ENCODE measurements around the gene CRELD2.

CRELD2 gene

GRCh38 chr22:49917974-49918910 is at the start of gene CRELD2, which contains the start of gene ALG12:
CRELD2 (plus strand) TSS chr22:49918634; CDS start chr22:49918770, 136 bp downstream.
ALG12 (minus strand) TSS chr22:49918438; CDS start chr22:49913765, 4,673 bp downstream.
- H3K4me1 ChIP-seq (ENCODE audit: control insufficient read depth, insufficient read depth, low read length), result peaks cover 18% of the 10 kb centered on the region
- H3K9ac ChIP-seq (ENCODE audit: low read length), result peak within 1 kb of the TSS; percentile 91
- peak within 1 kb of the TSS; percentile 63 for H3K4me3 ChIP-seq (ENCODE audit: low read length)
- H3K9me3 ChIP-seq (ENCODE audit: control insufficient read depth, low read length), result no peaks in the 10 kb centered on the region
- H3K27me3 ChIP-seq (ENCODE audit: control insufficient read depth, insufficient read depth, low read length), result no peaks in the 10 kb centered on the region
- H3K36me3 ChIP-seq (ENCODE audit: control insufficient read depth, insufficient read depth, low read length), result no peaks in the 10 kb centered on the region

DNA sequence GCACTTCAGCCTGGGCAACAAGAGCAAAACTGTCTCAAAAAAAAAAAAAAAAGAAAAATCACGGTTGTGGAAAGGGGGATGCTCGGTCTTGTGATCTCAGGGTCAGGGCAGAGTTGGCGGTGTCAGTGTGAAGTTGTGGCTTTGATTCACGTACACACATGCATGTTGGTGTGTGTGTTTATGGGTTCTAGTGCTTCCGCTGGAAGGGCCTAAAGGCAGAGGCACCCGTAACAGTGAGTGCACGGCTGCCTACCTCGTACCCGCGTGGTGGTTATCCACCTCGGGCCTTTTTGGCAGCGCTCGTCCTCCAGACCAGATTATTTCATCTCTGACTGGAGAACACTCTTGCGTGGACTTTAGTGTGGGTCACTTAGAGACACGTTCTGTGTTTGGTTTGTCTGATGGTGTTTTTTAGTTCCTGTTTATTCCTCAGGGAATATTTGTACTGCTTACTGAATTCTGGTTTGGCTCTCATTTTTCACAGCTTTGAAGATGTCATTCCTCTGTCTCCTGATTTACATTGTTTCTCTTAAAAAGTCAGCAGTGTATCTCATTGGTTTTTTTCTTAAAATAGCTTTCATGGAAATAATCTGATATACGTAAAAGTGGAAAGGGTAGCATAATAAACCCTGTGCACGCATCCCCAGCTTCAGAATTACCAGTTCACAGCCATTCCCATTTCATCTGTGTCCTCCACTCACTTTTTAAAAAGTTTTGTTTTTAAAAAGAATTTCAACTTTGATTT is 49.2 kb upstream of the CRELD2 start:
- H3K9me3 ChIP-seq (ENCODE audit: control insufficient read depth, low read length), result no peaks in the 10 kb centered on the region

GRCh38 chr22:49869845-49870712 is 48.4 kb upstream of the CRELD2 start:
- Histone ChIP-seq H3K9ac (ENCODE audit: low read length) (no peak overlapping the region), H3K4me3 (ENCODE audit: low read length) (no peak overlapping the region), H3K9me3 (ENCODE audit: control insufficient read depth, low read length) (no peaks in the 10 kb centered on the region), H3K4me1 (ENCODE audit: control insufficient read depth, insufficient read depth, low read length) (no peaks in the 10 kb centered on the region), H3K27me3 (ENCODE audit: control insufficient read depth, insufficient read depth, low read length) (no peaks in the 10 kb centered on the region), H3K36me3 (ENCODE audit: control insufficient read depth, insufficient read depth, low read length) (no peaks in the 10 kb centered on the region)

More for the DNA sequence above, 49.2 kb upstream of the CRELD2 start:
- Histone ChIP-seq H3K4me3 (ENCODE audit: low read length) (no peak overlapping the region), H3K4me1 (ENCODE audit: control insufficient read depth, insufficient read depth, low read length) (no peaks in the 10 kb centered on the region), H3K9ac (ENCODE audit: low read length) (no peak overlapping the region), H3K27me3 (ENCODE audit: control insufficient read depth, insufficient read depth, low read length) (no peaks in the 10 kb centered on the region), H3K36me3 (ENCODE audit: control insufficient read depth, insufficient read depth, low read length) (no peaks in the 10 kb centered on the region)

DNA sequence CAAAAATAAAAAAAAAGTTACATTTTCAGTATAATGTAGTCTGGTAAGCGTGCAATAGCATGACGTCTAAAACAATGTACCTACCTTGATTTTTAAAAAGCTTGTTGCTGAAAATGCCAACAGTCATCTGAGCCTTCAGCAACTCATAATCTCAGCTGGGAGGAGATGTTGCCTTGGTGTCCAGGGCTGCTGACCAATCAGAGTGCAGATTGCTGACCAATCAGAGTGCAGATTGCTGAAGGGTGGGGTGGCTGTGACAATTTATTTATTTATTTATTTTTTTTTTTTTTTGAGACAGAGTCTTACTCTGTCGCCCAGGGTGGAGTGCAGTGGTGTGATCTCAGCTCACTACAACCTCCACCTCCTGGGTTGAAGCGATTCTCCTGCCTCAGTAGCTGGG is 47.0 kb upstream of the CRELD2 start:
- H3K9ac ChIP-seq (ENCODE audit: low read length), result no peak overlapping the region
- no peak overlapping the region for H3K4me3 ChIP-seq (ENCODE audit: low read length)
- H3K27me3 ChIP-seq (ENCODE audit: control insufficient read depth, insufficient read depth, low read length), result no peaks in the 10 kb centered on the region
- no peaks in the 10 kb centered on the region for H3K36me3 ChIP-seq (ENCODE audit: control insufficient read depth, insufficient read depth, low read length)
- H3K4me1 ChIP-seq (ENCODE audit: control insufficient read depth, insufficient read depth, low read length), result no peaks in the 10 kb centered on the region
- H3K9me3 ChIP-seq (ENCODE audit: control insufficient read depth, low read length), result no peaks in the 10 kb centered on the region

GRCh38 chr22:49872347-49872746 is 46.1 kb upstream of the CRELD2 start:
- no peak overlapping the region for H3K9ac ChIP-seq (ENCODE audit: low read length)
- no peaks in the 10 kb centered on the region for H3K4me1 ChIP-seq (ENCODE audit: control insufficient read depth, insufficient read depth, low read length)
- H3K36me3 ChIP-seq (ENCODE audit: control insufficient read depth, insufficient read depth, low read length), result no peaks in the 10 kb centered on the region
- no peak overlapping the region for H3K4me3 ChIP-seq (ENCODE audit: low read length)
- H3K27me3 ChIP-seq (ENCODE audit: control insufficient read depth, insufficient read depth, low read length), result no peaks in the 10 kb centered on the region
- no peaks in the 10 kb centered on the region for H3K9me3 ChIP-seq (ENCODE audit: control insufficient read depth, low read length)

- Histone ChIP-seq H3K4me1 (ENCODE audit: control insufficient read depth, insufficient read depth, low read length) (no peaks in the 10 kb centered on the region), H3K27me3 (ENCODE audit: control insufficient read depth, insufficient read depth, low read length) (no peaks in the 10 kb centered on the region), H3K36me3 (ENCODE audit: control insufficient read depth, insufficient read depth, low read length) (no peaks in the 10 kb centered on the region), H3K4me3 (ENCODE audit: low read length) (no peak overlapping the region), H3K9ac (ENCODE audit: low read length) (no peak overlapping the region), H3K9me3 (ENCODE audit: control insufficient read depth, low read length) (no peaks in the 10 kb centered on the region)
Observed at GRCh38 chr22:49873228-49873940, 45.0 kb upstream of the CRELD2 start.

GRCh38 chr22:49877642-49878041 is 40.8 kb upstream of the CRELD2 start:
- H3K27me3 ChIP-seq (ENCODE audit: control insufficient read depth, insufficient read depth, low read length), result no peaks in the 10 kb centered on the region
- H3K36me3 ChIP-seq (ENCODE audit: control insufficient read depth, insufficient read depth, low read length), result no peaks in the 10 kb centered on the region
- no peak overlapping the region for H3K9ac ChIP-seq (ENCODE audit: low read length)
- H3K9me3 ChIP-seq (ENCODE audit: control insufficient read depth, low read length), result no peaks in the 10 kb centered on the region
- no peaks in the 10 kb centered on the region for H3K4me1 ChIP-seq (ENCODE audit: control insufficient read depth, insufficient read depth, low read length)
- H3K4me3 ChIP-seq (ENCODE audit: low read length), result no peak overlapping the region

- Histone ChIP-seq H3K36me3 (ENCODE audit: control insufficient read depth, insufficient read depth, low read length) (no peaks in the 10 kb centered on the region), H3K9ac (ENCODE audit: low read length) (no peak overlapping the region), H3K4me1 (ENCODE audit: control insufficient read depth, insufficient read depth, low read length) (no peaks in the 10 kb centered on the region), H3K27me3 (ENCODE audit: control insufficient read depth, insufficient read depth, low read length) (no peaks in the 10 kb centered on the region), H3K4me3 (ENCODE audit: low read length) (no peak overlapping the region), H3K9me3 (ENCODE audit: control insufficient read depth, low read length) (no peaks in the 10 kb centered on the region)
Observed at GRCh38 chr22:49878206-49878605, 40.2 kb upstream of the CRELD2 start.

DNA sequence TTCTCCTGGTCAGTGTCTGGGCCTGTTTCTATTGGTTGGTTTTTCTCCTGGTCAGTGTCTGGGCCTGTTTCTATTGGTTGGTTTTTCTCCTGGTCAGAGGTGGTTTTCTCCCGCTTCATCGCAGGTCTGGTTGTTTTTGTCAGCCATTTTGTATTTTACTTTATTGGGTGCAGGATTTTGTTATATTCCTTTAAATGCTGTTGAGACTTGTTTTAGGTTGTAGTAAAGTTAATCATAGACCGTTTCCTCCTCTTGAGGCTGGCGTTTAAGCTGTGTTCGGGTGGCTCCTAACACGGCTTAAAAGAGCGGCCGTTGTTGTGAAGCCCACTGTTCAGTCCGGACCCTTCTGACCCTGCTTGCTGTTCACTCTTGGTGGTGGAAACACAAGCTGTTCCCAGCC is 38.6 kb upstream of the CRELD2 start:
- Histone ChIP-seq H3K36me3 (ENCODE audit: control insufficient read depth, insufficient read depth, low read length) (no peaks in the 10 kb centered on the region), H3K27me3 (ENCODE audit: control insufficient read depth, insufficient read depth, low read length) (no peaks in the 10 kb centered on the region), H3K9me3 (ENCODE audit: control insufficient read depth, low read length) (no peaks in the 10 kb centered on the region), H3K4me1 (ENCODE audit: control insufficient read depth, insufficient read depth, low read length) (no peaks in the 10 kb centered on the region), H3K9ac (ENCODE audit: low read length) (no peak overlapping the region), H3K4me3 (ENCODE audit: low read length) (no peak overlapping the region)

DNA sequence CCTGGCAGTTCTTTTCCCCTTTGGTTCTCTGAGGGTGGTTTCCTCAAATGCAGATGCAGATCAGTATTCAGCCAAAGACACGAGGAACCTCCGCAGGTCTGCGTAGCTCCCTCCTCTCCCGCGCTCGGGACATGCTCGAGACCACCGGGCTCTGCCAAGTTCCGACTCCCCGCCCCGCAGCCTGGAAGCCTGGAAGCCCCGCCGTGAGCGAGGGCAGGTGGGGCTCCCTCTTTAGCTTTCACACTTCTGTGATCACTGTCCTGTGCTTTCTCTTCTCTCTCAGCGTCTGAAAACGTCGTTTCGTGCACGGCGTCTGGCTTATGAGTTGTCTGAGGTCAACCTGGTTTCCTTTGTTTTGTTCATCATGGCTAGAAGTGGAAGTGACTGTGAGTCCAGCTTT is 38.2 kb upstream of the CRELD2 start:
- no peak overlapping the region for H3K9ac ChIP-seq (ENCODE audit: low read length)
- no peaks in the 10 kb centered on the region for H3K4me1 ChIP-seq (ENCODE audit: control insufficient read depth, insufficient read depth, low read length)
- H3K4me3 ChIP-seq (ENCODE audit: low read length), result no peak overlapping the region
- H3K27me3 ChIP-seq (ENCODE audit: control insufficient read depth, insufficient read depth, low read length), result no peaks in the 10 kb centered on the region
- no peaks in the 10 kb centered on the region for H3K9me3 ChIP-seq (ENCODE audit: control insufficient read depth, low read length)
- no peaks in the 10 kb centered on the region for H3K36me3 ChIP-seq (ENCODE audit: control insufficient read depth, insufficient read depth, low read length)

DNA sequence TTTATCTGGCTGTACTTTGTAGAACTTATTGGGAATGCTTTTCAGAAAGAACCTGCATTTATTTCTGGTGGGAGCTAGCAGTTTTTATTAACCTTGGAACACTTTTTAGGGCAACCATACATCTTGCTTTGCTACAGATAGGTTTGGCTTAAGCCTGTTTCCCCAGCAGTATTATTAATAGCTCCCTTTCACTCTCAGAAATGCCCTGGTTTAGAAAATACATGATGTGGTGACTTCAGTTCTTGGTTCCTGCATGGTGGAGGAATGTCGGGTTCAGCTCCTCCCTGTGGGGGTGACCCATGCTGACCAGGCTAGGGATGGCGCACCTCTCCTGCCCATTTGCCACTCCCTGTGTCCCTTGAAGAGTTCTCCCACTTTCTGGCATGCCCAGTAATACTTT is 36.6 kb upstream of the CRELD2 start:
- no peak overlapping the region for H3K4me3 ChIP-seq (ENCODE audit: low read length)
- no peaks in the 10 kb centered on the region for H3K4me1 ChIP-seq (ENCODE audit: control insufficient read depth, insufficient read depth, low read length)
- H3K36me3 ChIP-seq (ENCODE audit: control insufficient read depth, insufficient read depth, low read length), result peaks cover 7% of the 10 kb centered on the region
- no peak overlapping the region for H3K9ac ChIP-seq (ENCODE audit: low read length)
- H3K9me3 ChIP-seq (ENCODE audit: control insufficient read depth, low read length), result no peaks in the 10 kb centered on the region
- no peaks in the 10 kb centered on the region for H3K27me3 ChIP-seq (ENCODE audit: control insufficient read depth, insufficient read depth, low read length)

Measured in mucosa of stomach (tissue), 1 donor.